Activated CD4-positive, alpha-beta T cell treated with anti-CD3 and anti-CD28 coated beads, Interleukin-2, amount 10 ng/mL, durations not matched to agents 24 days and 14 days (primary cell): Measurements from ENCODE around the gene LYPD5. TPM values are rescaled to one million over a fixed set of nuclear protein-coding genes. Genes with fewer than 3 reads are reported as not detected.
"Not testable (repeated sequence)": the region's sequence is repeated elsewhere in the genome, so short reads cannot be mapped to it uniquely, and the experiment has no call there.

Experiments used
- DNase-seq: peaks from one replicate; pipeline ENCODE4 v3.0.0; 2022
- H3K27ac Mint-ChIP-seq: one replicate; pipeline ENCODE4 v1.8.0; 2022; ENCODE audit warnings: mild to moderate bottlenecking, mixed read lengths
- H3K27me3 Mint-ChIP-seq: one replicate; pipeline ENCODE4 v1.8.0; 2022; ENCODE audit warnings: mixed read lengths
- H3K36me3 Mint-ChIP-seq: one replicate; pipeline ENCODE4 v1.8.0; 2022; ENCODE audit warnings: low read depth, mild to moderate bottlenecking, mixed read lengths
- H3K4me1 Mint-ChIP-seq: one replicate; pipeline ENCODE4 v1.8.0; 2021; ENCODE audit warnings: mixed read lengths
- H3K4me3 Mint-ChIP-seq: one replicate; pipeline ENCODE4 v1.8.0; 2022; ENCODE audit warnings: mild to moderate bottlenecking, moderate library complexity, mixed read lengths
- H3K9me3 Mint-ChIP-seq: one replicate; pipeline ENCODE4 v1.8.0; 2021; ENCODE audit warnings: mixed read lengths
- intact Hi-C: fragments of 100-400 bp; cut with micrococcal nuclease; formaldehyde crosslinking; loops from one replicate; pipeline ENCODE4 v1.15.1; 2023
- total RNA-seq: library from RNA; stranded (reverse); gene quantifications from 2 replicates; pipeline ENCODE4 v1.2.3, GENCODE V29; 2022

The LYPD5 gene
- total RNA-seq, 1 donor from 2014 or later = 0.42 TPM

DNA sequence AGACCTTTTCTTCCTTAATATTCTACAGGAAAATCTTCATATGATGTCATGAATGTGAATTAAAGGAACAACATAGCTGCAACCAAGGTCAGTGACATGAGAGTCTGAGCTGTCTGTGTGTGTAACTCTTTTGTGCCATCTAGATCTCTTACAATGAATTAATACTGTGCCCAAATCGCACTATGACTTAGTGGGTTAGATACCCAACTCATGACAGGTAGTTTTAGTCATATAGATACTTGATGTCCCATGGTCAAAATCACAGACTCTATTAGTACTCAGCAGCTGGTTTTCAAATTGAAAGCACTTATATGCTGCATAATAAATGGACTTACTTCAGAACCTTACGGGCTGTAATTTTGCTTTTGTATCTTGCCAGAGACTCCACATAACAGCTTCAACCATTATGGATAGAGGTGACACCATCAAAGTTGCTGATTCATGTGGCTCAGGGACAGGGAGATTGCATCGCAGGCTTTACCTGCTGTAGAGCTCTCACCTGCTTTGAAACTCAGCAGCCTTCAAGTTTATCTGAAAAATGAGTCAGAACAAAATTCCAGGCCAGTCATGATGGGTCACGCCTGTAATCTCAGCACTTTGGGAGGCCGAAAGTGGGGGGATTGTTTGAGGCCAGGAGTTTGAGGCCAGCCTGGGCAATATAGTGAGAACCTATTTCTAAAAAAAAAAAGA, 12.6 kb upstream of the LYPD5 start:
- H3K4me1 Mint-ChIP-seq = peaks cover under 1% of the 10 kb centered on the region
- no peak overlapping the region for H3K4me3 Mint-ChIP-seq
- H3K27ac Mint-ChIP-seq = no peak overlapping the region
- peaks cover 8% of the 10 kb centered on the region for H3K27me3 Mint-ChIP-seq
- intact Hi-C loops = no loop called here
- peaks cover 10% of the 10 kb centered on the region for H3K9me3 Mint-ChIP-seq
- H3K36me3 Mint-ChIP-seq = no peaks in the 10 kb centered on the region
- DNase-seq = no peak

DNA sequence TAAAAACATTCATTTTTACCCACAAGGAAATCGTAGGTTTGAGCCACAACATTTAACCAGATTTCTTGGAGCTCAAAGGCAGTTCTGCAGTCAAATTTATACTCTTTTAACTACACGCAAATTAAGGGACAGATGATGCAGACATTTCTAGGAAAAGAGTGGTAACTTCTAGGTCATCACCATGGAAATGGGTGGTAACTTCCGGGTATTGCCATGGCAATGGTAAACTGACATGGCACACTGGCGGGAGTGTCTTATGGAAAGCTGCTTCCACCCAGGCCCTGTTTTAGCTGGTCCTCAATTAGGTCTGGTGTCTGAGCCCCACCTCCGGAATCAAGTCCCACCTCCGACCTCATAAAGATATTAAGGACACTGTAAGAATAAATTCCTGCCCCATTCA, 10.4 kb upstream of the LYPD5 start:
- Mint-ChIP-seq H3K27me3 (peaks cover 5% of the 10 kb centered on the region), H3K36me3 (no peaks in the 10 kb centered on the region), H3K9me3 (peaks cover 3% of the 10 kb centered on the region), H3K4me3 (no peak overlapping the region), H3K27ac (no peak overlapping the region), H3K4me1 (no peaks in the 10 kb centered on the region)
- intact Hi-C loops = no loop called here
- DNase-seq = no peak

DNA sequence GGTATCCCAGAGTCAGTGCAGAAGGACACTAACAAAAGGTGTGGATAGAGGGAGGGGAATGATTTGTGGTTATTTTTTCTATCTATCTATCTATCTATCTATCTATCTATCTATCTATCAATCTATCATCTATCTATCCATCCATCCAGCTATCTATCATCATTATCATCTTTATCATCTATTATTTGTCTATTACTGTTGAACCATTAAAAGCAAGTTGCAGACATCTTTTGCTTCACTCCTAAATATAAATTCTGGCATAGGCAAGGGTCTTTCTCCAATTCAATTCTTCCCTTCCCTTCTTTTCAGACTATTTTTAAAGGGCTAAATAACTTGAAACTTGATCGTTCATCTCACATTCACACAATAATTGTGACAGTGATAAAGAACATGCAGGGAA, 10.0 kb upstream of the LYPD5 start:
- peaks cover 2% of the 10 kb centered on the region for H3K9me3 Mint-ChIP-seq
- no peaks in the 10 kb centered on the region for H3K4me1 Mint-ChIP-seq
- no peaks in the 10 kb centered on the region for H3K36me3 Mint-ChIP-seq
- H3K4me3 Mint-ChIP-seq = no peak overlapping the region
- no peak for DNase-seq
- intact Hi-C loops = no loop called here
- H3K27ac Mint-ChIP-seq = no peak overlapping the region
- peaks cover 8% of the 10 kb centered on the region for H3K27me3 Mint-ChIP-seq

DNA sequence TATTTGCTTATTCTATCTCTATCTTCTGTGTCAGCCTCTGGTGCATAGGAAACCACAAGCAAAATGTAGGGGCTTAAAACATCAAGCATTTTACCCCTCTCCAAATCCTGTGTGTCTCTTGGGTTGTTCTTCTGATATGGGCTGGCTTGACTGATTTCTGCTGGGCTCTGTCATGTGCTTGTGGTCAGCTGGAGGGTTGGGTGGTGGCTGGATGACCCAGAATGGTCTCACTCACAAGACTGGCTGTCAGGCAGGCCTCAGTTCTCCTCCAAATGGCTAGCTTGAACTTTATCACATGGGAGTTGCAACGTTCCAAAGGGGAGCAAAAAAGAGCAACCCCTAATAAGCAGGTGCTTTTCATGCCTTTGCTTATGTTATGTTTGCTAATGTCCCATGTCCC, 9.6 kb upstream of the LYPD5 start:
- Mint-ChIP-seq H3K9me3 (no peaks in the 10 kb centered on the region), H3K27me3 (peaks cover 10% of the 10 kb centered on the region), H3K4me3 (no peak overlapping the region), H3K4me1 (no peaks in the 10 kb centered on the region), H3K36me3 (no peaks in the 10 kb centered on the region), H3K27ac (no peak overlapping the region)
- DNase-seq = no peak
- intact Hi-C loops = no loop called here

DNA sequence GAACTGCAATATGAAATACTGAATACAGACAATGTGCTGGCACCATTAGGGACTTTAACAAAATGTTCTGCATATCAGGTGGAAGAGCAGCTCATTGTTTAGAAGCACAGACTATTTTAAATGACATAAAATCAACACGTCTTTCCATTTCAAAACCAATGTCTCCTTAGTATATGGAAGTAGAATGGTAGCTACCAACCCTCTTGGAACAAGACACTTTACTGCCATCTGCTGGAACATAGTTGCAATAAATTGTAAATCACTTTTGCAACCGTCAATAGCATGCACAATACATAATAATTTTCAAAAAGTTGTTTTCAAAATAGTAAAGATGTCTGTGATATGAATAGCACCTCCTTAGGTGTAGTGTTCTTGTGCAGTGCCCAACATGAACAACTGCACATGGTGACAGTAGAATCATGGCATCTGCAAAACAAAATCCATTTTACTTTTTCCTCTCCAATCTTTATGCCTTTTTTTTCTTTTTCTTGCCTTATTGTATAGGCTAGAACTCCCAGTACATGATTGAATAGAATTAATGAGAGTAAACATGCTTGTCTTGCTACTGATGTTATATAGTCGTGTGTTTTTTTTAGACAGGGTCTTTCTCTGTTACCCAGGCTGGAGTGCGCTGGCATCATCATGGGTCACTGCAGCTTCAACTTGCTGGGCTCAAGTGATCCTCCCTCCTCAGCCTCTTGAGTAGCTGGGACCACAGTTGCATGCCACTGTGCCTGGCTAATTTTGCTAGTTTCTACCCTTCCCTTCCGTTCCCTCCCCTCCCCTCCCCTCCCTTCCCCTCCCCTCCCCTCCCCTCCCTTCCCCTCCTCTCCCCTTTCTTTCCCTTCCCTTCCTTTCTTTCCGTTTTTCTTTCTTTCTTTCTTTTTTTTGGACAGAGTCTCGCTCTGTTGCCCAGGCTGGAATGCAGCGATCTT, 7.8 kb upstream of the LYPD5 start:
- intact Hi-C loops = loop anchor here (1.0 kb wide), 1 partner anchor 65 kb away; no protein-coding TSS in a partner anchor
- no peaks in the 10 kb centered on the region for H3K36me3 Mint-ChIP-seq
- H3K27ac Mint-ChIP-seq = no peak overlapping the region
- no peaks in the 10 kb centered on the region for H3K4me1 Mint-ChIP-seq
- peak; percentile 72 for DNase-seq
- H3K9me3 Mint-ChIP-seq = no peaks in the 10 kb centered on the region
- H3K27me3 Mint-ChIP-seq = peaks cover 16% of the 10 kb centered on the region
- H3K4me3 Mint-ChIP-seq = no peak overlapping the region

DNA sequence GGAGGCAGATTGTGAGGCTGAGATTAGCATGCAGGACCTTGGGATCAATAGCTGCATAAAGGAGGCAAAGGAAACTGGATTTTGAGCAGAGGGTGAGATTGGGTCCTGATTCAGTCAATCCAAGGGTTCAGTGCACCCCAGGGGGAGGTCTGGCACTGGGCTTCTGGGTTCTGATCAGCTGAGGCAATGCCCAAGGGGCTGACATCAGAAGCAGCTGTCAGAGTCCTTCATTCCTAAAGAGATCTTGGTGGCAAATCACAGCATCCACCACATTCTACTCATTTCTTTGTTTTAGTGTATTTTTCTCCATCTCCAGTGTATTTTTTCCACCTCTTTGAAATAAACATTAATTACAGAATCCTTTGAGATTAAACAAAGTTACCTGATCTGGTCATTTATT, 5.4 kb upstream of the LYPD5 start:
- H3K27ac Mint-ChIP-seq = no peak overlapping the region
- H3K4me3 Mint-ChIP-seq = no peak overlapping the region
- peaks cover 23% of the 10 kb centered on the region for H3K27me3 Mint-ChIP-seq
- no peak for DNase-seq
- no peaks in the 10 kb centered on the region for H3K4me1 Mint-ChIP-seq
- no peaks in the 10 kb centered on the region for H3K9me3 Mint-ChIP-seq
- intact Hi-C loops = no loop called here
- no peaks in the 10 kb centered on the region for H3K36me3 Mint-ChIP-seq

DNA sequence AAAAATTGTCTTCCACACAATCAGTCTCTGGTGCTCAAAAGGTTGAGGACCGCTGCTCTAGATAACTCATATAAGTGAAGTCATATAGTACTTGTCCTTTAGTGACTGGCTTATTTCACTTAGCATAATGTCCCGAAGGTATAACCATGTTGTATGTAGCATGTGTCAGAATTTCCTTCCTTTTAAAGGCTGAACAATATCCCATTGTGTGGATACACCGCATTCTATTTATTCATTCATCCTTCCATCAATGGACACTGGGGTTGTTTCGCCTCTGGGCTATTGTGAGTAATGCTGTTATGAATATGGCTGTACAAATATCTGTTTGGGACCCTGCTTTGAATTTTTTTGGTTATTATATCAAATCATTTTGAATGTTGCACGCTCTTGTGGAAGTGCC, 4.6 kb upstream of the LYPD5 start:
- Mint-ChIP-seq H3K27ac (no peak overlapping the region), H3K36me3 (no peaks in the 10 kb centered on the region), H3K4me3 (no peak overlapping the region), H3K27me3 (peaks cover 23% of the 10 kb centered on the region), H3K4me1 (no peaks in the 10 kb centered on the region), H3K9me3 (no peaks in the 10 kb centered on the region)
- intact Hi-C loops = no loop called here
- DNase-seq = no peak

DNA sequence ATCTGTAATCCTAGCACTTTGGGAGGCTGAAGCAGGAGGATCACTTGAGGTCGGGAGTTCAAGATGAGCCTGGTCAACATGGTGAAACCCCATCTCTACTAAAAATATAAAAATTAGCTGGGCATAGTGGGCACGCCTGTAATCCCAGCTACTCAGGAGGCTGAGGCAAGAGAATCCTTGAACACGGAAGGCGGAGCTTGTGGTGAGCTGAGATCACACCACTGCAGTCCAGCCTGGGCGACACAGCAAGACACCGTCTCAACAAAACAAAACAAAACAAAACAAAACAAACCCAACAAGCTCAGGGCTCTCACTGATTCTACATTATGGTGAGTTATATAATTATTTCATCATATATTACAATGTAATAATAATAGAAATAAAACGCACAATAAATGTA, 4.2 kb upstream of the LYPD5 start:
- H3K27ac Mint-ChIP-seq, H3K36me3 Mint-ChIP-seq, DNase-seq, H3K4me1 Mint-ChIP-seq, H3K4me3 Mint-ChIP-seq, H3K9me3 Mint-ChIP-seq, intact Hi-C loops: not testable (repeated sequence)
- H3K27me3 Mint-ChIP-seq = peaks cover 25% of the 10 kb centered on the region

DNA sequence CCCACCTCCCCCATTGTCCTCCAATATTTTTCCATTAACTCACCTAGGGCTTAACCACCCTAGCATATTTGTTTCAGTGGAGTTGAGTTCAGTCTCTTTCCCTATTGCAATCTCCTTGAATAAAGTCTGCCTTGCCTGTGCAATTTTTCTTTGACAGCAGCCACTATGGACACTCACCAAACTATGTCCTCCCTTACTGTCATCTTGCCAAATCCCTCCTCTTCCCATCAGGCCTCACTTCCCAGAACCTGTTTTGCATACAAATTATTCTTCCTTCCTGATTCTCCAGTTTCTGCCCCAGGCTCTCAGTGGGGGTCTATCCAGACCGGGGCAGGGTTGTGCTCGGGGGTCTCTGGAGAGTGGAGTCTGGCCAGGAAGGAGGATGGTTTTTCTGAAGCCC, 2.2 kb upstream of the LYPD5 start:
- no peaks in the 10 kb centered on the region for H3K9me3 Mint-ChIP-seq
- no peak overlapping the region for H3K4me3 Mint-ChIP-seq
- H3K4me1 Mint-ChIP-seq = no peaks in the 10 kb centered on the region
- no peak for DNase-seq
- H3K27me3 Mint-ChIP-seq = peaks cover 24% of the 10 kb centered on the region
- no peak overlapping the region for H3K27ac Mint-ChIP-seq
- intact Hi-C loops = no loop called here
- H3K36me3 Mint-ChIP-seq = no peaks in the 10 kb centered on the region

DNA sequence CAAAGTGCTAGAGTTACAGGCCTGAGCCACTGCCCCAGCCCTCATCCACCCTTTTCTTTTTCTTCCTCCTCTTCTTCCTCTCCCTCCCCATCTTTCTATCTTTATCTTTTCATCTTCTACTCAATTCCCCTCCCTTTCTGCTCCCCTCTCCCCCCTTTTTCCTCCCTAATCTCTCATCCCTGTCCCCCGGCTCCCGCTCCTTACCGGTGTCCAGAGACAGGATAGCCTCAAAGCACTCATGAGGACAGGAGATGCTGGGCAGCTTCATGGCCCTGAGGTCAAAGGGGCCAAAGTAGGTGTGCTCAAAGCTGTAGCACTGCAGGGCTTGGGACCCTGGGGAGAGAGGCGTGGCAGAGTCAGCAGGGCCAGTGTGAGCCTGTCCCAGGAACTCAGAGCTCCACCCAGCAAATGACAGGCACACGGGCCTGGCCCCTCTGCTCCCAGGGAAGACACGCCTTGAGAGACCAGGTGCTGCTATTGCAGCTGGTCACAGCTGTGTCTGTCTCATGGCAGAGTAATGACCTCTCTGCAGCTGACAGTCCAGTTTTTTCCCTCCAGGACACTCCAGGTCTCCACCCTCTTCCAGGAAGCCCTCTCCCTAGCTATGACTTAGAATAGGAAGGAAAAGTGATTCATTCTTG, 2.6 kb downstream of the LYPD5 start:
- Mint-ChIP-seq H3K4me1 (peaks cover 13% of the 10 kb centered on the region), H3K9me3 (no peaks in the 10 kb centered on the region), H3K36me3 (no peaks in the 10 kb centered on the region), H3K27ac (no peak overlapping the region), H3K27me3 (peaks cover 17% of the 10 kb centered on the region), H3K4me3 (peak overlapping the region; percentile 82)
- no peak for DNase-seq
- intact Hi-C loops = no loop called here

DNA sequence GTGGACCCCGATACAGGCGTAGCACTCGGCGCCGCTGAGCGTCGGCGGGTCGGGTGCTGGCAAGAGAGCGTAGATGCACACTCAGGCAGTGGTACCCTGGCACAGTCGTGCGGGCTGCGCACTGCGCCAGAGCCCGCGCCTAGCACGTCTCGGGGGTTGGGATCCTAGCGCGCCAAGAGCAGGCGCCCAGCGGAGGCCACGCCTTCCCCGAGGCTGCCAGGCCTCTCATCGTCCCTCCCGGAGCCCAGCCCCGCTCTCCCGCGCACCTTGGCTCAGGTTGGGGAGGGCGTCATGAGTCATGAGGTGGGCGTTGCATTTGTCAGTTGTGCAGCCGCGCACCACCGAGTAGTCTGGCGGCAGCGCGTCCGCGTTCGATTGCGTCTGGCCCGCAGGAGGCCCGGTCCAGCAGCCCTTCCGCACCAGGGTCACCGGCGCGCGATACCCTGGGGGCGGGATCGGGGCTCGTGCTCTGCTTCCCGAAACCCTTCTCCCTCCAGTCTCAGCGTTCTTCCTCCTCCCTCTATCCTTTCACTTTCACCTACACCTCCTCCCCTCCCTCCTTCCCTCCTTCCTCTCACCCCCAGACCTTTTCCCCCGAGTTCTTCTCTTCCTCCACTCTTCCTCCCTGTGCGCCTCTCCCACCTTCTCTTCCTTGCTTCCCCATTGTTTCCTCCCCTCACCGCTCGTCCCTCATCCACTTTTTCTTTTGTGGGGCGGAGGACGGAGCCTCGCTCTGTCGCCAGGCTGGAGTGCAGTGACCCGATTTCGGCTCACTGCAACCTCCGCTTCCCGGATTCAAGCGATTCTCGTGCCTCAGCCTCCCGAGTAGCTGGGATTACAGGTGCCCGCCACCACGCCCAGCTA, 3.5 kb downstream of the LYPD5 start:
- H3K4me3 Mint-ChIP-seq = peak overlapping the region; percentile 82
- no peaks in the 10 kb centered on the region for H3K36me3 Mint-ChIP-seq
- H3K27me3 Mint-ChIP-seq = peaks cover 18% of the 10 kb centered on the region
- H3K9me3 Mint-ChIP-seq = no peaks in the 10 kb centered on the region
- intact Hi-C loops = no loop called here
- H3K27ac Mint-ChIP-seq = no peak overlapping the region
- DNase-seq = peak; percentile 77
- H3K4me1 Mint-ChIP-seq = peaks cover 13% of the 10 kb centered on the region

DNA sequence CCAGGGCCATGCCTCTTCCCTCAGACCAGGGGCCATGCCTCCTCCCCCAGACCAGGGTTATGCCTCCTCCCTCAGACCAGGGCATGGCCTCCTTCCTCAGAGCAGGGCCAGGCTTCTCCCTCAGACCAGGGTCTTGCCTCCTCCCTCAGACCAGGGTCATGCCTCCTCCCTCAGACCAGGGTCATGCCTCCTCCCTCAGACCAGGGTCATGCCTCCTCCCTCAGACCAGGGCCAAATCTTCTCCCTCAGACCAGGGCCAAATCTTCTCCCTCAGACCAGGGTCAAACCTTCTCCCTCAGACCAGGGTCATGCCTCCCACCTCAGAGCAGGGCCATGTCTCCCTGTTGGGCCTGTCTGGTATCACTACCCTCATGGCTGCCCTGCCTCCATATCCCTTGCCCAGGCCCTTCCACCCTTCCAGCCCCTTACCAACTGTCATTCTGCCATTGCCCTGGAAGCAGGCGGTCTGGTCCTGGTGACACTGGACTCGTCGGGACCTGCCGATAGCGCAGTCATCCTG, 4.2 kb downstream of the LYPD5 start:
- Mint-ChIP-seq H3K4me3 (peak overlapping the region; percentile 82), H3K4me1 (peaks cover 13% of the 10 kb centered on the region), H3K36me3 (no peaks in the 10 kb centered on the region), H3K27me3 (peaks cover 24% of the 10 kb centered on the region), H3K27ac (no peak overlapping the region), H3K9me3 (no peaks in the 10 kb centered on the region)
- intact Hi-C loops = no loop called here
- no peak for DNase-seq

DNA sequence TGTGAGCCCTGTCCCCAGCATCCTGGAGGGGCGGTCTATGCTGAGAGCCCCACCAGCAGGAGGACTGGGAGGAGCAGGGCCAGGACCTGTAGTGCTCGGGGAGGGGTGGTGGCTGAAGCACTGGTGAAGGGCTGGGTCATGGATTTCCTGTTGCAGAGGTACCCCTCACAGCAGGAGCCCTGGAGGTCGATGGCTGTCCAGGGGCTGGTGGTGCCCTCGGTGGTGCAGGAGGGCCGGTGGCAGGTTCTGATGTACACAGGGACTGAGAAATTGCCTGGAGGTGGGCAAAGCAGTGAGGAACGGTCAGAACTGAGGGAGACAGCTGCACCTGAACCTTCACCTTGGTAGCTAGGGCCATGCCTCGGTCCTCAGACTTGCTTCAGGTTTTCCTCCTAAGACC, 4.7 kb downstream of the LYPD5 start:
- H3K36me3 Mint-ChIP-seq = no peaks in the 10 kb centered on the region
- H3K9me3 Mint-ChIP-seq = no peaks in the 10 kb centered on the region
- intact Hi-C loops = no loop called here
- peaks cover 13% of the 10 kb centered on the region for H3K4me1 Mint-ChIP-seq
- H3K27ac Mint-ChIP-seq = no peak overlapping the region
- H3K27me3 Mint-ChIP-seq = peaks cover 21% of the 10 kb centered on the region
- peak overlapping the region; percentile 61 for H3K4me3 Mint-ChIP-seq
- DNase-seq = no peak
